AML-193 (cell line): Measurements from ENCODE around the gene ATP8B3.
A peak's percentile ranks its signal among the peaks of the same experiment; 100 is the strongest.
"Not testable (repeated sequence)": the region's sequence is repeated elsewhere in the genome, so short reads cannot be mapped to it uniquely, and the experiment has no call there.

ENCODE experiments used
- DNase-seq, 2 experiments: peaks; one replicate each; lab custom pipeline; 2025; lab: John Stamatoyannopoulos, UW

The ATP8B3 gene

DNA sequence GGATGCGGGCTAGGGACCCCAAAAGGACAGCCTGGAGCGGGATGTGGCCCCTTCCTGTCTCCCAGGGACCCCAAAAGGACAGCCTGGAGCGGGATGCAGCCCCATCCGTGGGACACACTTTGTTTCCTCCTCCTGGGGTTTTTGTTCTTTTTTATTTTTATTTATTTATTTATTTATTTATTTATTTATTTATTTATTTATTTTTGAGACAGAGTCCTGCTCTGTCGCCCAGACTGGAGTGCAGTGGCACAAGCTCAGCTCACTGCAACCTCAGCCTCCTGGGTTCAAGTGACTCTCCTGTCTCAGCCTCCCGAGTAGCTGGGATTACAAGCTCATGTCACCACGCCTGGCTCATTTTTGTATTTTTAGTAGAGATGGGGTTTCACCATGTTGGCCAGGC, 14.8 kb downstream of the ATP8B3 start:
- DNase-seq = not testable (repeated sequence)

DNA sequence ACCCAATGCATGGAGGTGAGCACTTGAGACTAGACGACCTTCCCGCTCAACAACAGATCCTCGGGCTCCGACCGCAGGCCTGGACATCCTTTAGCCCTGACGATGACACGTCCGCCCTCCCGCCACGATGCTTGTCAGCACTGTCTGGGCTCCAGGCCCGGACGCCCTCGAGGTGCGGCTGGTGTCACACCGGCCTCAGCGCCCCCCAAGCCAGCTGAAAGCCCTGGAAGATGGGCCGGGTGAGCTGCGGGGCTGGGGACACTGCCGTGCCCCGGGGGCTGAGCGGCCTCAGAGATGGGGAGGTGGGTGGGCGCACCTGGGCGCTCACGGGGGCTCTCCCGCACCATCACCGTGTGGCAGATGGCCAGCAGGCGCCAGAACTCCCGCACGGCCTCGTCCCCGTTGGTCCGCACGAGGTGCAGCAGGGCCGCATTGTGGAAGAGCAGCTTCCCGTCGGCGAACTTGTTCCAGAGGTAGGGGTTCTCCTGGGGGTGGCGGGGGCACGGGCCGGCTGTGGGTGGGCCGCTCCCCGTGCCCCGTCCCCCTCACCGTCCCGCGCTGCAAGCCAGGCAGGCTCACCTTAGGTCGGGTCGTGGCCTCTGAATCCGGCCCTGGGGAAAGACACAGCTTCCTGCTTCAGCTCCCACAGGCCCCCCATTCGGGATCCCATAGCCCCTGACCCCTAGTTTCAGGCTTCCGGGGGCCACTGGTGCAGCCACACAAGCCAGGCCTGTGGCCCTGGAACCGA, 15.5 kb downstream of the ATP8B3 start:
- no peak for DNase-seq

DNA sequence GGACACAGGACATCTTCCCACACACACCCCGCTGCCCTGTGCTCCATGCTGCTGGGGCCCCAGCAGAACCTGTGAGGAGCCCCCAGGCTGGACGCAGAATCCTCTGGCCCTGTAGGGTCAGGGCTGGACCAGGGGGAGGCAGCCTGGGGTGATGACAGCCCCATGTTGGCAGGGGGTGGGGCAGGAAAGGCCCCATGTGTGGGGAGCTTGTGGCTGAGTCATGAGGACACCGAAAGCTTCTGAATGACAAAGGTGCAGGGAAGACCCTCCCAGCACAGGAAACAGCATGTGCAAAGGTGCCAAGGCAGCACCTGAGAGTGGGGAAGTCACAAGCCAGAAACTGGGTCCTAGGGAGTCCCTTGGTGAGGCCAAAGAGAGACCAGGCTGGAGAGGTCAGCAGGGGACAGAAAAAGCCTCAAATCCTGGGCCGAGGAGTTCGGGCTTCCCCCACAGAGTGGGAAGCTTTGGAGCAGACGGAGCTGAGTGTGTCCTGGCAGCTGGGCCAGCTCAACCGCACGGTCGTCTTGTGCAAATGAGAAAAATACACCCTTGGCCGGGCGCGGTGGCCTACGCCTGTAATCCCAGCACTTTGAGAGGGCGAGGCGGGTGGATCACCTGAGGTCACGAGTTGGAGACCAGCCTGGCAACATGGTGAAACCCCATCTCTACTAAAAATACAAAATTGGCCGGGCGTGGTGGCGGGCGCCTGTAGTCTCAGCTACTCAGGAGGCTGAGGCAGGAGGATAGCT, 17.5 kb downstream of the ATP8B3 start:
- DNase-seq = no peak

DNA sequence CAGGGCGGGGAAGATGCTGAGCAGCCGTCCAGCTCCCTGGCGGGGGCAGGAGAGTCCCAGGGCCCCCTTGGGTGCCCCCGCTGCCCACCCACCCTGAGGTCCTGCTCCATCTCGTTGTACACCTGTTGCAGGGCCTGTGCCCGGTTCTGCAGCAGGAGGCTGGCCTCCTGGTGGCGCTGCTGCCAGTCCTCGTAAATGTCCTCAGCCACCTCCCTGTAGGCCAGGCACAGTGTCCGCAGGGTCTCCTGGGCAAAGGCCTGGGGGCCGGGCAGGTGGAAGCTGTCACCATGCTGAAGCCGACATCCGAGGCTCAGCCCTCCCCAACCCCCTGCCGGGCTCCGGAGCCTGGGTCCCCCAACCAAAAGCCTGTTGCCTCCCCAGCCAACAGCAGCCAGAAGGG, 20.2 kb downstream of the ATP8B3 start:
- DNase-seq = no peak

DNA sequence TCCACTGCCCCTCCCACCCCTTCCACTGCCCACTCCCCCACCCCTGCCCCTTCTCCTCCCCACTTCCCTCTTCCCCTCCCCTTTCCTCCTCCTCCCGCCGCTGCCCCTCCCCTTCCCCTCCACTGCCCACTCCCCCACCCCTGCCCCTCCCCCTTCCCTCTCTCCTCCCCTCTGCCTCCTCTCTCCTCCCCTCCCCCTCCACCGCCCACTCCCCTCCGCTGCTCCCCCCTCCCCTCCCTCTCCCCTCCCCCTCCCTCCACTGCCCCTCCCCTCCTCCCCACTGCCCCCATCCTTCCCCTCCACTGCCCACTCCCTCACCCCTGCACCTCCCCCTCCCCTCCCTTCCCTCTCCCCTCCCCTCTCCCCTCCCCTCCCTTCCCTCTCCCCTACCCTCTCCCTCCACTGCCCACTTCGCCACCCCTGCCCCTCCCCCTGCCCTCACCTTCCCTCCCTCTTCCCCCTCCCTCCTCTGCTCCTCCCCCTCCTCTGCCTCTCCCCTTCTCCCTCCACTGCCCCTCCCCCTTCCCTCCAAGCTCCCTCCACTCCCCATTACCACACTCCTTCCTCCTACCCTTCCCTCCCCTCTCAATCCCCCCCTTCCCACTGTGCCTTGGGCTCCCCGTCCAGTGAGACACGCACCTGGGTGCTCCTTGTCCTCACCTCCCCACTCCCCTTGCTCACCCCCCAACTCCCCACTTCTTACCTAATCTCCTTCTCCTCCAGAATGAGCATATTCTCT, 21.9 kb downstream of the ATP8B3 start:
- no peak for DNase-seq

DNA sequence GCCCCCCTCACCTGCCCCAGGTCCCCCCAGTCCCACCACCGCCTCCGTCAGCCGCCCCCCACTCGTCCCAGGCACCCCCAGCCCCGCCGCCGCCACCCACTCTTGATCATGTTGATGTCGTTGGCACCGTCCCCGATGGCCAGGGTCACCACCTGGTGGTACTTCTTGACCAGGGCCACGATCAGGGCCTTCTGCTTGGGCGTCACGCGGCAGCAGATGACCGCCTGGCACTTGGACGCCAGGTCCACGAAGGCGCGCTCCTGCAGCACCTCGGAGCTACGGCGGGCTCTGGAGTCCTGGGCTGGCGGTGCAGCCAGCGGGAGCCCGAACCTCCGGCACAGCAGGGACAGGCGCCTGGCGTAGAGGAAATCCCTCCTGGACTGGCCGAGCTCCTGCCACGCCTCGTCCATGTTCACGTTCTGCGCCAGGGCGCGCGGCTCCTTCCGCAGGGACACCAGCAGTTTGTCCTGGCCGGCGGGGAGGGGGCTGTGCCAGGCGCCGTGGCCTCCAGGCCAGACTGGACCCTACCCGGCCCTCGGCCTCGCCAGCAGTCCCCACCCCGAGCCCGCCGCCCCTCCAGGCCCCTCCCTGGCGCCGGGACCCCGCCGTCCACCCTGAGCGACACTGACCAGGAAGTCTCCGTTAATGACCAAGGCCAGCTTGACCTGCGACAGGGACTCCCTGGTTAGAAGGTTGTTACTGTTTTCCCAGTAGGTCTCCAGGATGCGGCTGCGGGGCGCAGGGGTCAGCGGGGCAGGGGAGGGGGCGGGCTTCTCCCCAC, 22.6 kb downstream of the ATP8B3 start:
- DNase-seq = no peak

DNA sequence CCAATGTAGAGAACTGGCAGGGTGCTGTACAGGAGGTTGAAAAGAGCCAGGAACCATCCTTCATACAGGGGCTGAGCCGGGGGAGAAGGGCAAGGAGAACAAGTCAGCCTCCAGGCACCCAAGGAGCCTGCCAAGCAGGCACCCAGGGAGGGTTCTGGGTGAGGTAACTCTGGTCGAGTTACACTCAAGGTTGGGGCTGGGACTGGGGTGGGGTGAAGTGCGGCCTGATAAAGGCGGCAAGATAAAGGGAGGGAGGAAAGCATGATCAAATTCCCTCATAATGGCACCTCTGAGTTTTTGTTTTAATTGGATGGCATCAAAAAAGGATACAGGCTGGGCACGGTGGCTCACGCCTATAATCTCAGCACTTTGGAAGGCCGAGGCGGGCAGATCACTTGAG, 25.0 kb downstream of the ATP8B3 start:
- no peak for DNase-seq

DNA sequence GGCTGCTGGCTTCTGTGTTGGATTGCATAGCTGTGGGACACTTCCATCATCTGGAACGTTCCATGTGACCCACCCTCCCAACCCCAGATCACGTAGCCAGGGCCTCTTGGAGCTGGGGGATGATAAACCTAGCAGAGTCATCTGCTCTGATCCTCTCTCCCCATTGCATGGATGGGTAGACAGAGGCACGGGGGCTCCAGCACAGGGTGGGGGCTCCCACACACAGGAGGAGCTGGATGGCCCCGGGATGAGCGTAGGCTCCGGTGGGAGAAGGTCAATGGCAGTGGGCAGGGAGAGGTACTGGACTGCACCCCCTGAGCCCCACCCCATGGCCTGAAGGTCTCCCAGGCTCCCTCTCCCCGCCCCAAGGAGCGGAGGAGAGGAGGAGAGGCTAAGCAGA, 25.4 kb downstream of the ATP8B3 start:
- no peak for DNase-seq

DNA sequence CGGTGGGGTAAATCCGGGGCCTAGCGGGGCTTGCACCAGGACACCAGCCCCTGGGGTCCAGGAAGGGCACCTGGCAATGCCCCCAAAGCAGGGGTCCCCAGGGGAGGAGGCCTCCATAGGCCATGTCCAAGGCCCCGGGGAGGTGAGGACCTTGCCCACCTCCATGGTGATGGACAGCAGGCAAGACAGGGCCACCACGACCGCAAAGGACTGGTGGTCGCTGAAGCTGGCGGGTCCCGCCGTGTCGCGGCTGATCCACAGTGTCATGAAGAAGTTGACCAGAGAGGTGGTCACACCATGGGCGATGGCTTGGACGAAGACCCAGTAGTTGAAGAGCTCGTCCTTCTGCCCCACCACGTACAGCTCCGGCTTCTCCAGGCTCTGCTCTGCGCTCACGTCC, 26.8 kb downstream of the ATP8B3 start:
- no peak for DNase-seq

DNA sequence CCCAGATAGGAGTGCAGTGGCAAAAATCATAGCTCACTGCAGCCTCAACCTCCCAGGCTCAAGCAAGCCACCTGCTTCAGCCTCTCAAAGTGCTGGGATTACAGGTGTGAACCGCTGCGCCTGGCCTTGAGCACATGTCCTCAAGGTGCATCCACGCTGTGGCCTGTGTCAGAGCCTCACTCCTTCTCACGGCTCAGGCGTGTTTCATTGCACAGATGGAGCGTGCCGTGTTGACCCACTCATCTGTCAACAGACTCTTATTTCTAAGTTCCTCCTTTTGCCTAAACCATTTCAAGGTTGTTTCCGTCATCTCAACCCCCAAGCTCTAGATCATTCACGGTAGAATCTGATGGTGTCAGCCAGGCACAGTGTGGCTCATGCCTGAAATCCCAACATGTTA, 28.2 kb downstream of the ATP8B3 start:
- DNase-seq = no peak

DNA sequence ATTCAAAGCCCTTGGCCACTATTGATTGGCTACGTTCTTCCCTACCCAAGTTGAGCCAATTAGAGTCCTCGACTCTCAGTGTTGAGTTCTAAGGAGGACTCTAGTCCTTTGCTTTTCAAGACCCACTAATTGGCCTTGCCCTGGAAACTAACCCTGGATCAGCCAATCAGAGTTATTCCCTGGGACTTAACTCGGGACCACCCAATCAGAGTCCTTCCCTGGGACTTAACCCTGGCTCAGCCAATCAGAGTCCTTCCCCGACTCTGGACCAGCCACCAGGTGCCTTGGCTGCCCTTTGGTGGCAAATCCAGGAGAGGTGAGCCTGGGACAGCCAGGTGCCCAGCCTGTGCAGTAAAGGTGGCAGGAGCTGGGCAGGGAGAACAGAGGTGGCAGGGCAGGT, 28.7 kb downstream of the ATP8B3 start:
- no peak for DNase-seq

DNA sequence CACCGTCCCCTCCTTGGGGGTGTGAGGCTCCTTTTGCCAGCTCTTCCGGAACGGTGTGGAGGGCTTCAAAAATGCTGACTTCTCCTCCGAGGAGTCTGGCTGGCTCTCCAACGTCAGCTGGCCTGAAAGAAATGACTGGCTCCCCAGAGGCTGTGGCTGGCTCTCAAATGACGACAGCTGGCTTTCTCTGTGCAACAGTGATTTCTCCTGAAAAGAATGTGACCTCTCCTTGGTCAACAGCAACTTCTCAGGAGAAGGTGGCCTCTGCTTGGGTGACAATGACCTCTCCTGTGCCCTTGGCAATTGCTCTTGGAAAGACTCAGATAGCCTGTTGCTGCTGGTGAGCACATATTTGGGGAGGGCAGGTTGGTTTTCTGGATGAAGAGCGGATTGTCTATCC, 29.6 kb downstream of the ATP8B3 start:
- DNase-seq = no peak

DNA sequence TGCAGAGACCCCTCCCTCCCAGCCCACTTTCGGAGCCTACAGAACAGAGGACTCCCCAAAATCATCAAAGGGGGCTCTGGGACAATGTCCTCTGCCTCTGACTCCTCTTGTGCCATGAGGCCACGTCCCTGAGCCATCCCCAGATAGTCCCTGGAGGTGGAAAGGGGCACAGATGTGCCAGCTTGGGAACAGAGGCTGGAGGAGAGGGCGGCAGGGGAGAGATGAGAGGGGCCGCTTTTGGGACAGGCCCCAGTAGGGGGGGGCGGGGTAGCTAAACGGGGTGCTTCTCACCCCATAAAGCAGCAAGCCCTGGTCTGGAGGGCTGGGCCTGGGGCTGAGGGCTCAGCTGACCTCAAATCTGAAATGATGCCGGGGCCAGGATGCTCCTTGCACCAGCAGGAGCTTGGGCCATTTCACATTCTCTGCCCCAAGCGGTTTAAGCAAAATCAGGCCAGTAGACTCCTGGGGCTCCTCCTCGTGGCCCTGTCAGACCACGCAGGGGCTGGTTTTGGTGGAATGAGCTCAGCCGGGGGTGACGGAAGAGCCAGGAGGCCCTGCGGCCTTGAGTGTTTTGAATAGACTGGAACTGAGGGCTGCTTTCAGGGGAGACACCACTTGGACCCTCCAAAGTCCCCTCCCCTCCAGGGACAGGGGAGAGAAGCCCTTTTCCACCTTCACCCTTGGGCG, 31.7 kb downstream of the ATP8B3 start:
- no peak for DNase-seq

DNA sequence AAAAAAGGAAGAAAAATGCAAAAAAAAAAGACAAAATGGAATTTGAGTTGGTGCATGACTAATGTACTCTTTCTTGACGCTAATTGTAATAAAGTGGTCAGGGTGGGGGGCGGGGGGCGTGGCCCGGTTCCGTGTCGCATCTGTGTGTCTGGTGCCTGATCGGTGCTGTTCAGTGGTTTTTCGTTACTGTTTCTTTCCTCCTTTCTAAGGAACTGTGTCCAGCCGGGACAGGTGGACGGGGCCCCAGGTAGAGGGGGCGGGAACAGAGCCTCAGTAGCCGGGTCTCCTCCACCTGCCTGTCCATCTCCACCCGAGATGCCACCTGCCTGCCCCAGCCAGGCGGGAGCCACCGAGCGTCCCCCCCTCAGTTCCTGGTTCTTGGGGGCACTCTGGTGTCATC, 32.5 kb downstream of the ATP8B3 start:
- no peak for DNase-seq

DNA sequence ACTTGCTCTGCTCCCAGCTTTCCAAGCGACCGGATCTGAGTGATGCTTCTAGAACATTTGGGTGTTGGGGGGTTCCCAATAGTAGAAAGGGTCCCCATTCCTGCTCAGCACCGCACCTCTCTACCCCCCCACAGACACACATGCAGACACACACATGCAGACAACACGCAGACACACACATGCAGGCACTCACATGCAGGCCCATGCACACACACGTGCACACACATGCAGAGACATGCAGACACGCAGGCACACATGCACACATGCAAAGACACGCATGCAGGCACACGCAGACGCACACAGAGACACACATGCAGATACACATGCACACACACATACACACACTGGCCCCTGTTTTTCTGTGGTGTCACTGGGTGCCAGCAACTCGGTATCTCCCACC, 34.9 kb downstream of the ATP8B3 start:
- DNase-seq = no peak

DNA sequence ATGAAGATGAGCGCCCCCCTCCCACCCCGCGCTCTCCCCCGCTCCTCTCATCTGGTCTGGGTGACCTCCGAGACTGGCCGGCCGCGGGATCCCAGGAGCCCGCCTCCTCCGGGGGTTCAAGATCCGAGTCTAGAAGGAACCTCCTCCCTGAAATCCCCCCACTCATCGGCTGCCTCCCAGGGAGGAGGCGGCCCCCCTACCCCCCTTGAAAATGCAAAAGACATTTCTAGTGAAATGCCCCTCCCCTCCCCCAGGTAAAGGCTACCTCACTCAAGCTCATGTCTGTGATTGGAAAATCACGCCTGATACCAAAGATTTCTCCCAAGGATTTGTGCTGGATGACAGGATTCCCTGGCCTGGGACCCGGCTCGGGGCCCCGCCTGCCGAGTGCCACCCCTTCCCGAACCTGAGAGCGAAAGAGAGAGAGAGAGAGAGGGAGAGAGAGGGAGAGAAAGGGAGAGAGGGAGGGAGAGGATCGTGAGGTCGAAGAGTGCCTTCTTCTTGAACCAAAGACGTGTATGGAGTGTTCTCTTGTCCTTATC, 35.4 kb downstream of the ATP8B3 start:
- no peak for DNase-seq

DNA sequence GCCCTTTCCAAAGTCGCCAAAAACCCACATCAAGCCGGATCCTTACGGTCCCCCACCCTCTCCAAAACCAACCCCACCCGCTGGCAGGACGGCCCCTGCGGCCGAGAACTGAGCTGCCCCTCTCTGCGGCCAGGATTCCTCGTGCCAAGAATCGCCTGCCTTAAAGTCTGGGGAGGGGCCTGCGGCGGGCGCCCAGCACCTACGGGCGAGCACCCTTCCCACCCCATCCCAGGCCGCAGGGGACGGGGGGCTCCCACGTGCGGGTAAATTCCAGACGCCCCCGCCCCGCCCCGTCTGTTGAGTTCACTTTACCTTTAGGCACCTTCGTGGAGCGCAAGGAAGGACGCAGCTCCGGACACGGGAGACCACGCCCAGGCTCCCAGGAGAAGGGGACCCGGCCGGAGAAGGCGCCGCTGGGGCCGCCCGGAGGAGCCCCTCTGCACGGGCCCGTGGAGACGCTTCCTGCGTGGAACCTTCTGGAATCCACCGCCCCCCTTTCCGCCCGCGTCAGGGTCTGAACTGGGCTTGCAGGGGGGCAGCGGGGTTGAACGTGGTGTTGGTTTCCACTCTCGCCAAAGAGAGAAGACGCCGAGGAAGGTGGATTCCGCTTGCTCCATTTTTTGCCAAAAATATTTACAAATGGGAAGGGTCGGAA, 36.0 kb downstream of the ATP8B3 start:
- no peak for DNase-seq

DNA sequence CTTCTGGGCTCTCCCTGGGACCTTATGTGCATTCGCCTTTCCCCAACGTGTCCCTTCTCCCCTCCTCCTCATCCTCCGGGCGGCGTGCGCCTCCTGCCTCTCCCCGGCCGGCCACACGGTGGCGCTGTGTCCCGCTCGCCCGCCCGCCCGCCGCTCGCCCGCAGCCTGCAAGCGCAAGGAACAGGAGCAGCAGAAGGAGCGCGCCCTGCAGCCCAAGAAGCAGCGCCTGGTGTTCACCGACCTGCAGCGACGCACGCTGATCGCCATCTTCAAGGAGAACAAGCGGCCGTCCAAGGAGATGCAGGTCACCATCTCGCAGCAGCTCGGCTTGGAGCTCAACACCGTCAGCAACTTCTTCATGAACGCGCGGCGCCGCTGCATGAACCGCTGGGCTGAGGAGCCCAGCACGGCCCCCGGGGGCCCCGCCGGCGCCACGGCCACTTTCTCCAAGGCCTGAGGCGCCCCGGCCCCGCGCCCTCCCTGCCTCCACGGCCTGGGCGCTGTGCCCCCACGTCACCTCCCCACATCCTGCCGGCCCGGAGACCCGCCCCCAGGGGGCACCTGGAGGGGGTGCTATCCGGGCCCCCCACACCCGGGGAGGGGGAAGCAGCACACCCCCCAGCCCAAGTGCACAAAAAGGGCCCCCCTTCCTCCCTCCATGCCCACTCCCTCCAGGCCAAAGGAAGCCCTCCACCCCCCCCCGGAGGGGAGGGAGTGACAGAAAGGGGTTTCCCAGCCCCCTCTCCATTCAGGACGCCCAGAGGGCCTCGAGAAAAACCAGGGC, 36.9 kb downstream of the ATP8B3 start:
- DNase-seq = peak; percentile 11 to 16

DNA sequence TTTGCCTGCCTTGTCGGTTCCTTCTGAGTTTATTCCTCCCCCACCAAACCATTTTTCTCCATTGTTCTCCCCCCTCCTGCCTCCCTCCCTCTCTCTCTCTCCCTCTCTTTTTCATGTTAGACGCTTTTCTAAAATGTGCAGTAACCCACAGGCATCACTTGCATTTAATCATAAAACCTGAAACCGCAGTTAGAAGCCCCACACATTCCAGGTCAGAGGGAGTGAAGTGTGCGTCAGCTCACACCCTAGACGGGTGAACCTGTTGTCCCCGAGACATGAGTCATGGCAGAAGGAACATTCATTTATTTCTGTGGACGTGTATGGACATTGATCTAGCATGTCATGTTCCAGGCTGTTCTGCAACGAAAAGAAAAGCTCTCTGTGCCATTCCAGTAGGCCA, 38.9 kb downstream of the ATP8B3 start:
- DNase-seq = no peak
